ENCODE results near the gene ARHGAP18.

ARHGAP18 gene

GRCh38 chr6:129534926-129535325 is 175.1 kb downstream of the ARHGAP18 start:
- Histone ChIP-seq H3K36me3 (ENCODE audit: control insufficient read depth, insufficient read depth, low read length) (no peaks in the 10 kb centered on the region), H3K27ac (ENCODE audit: low read length) (no peak overlapping the region), H3K4me1 (ENCODE audit: control insufficient read depth, insufficient read depth, low read length) (no peaks in the 10 kb centered on the region), H3K27me3 (ENCODE audit: control insufficient read depth, insufficient read depth, low read length) (no peaks in the 10 kb centered on the region), H3K4me3 (ENCODE audit: low read length) (no peak overlapping the region), H3K9me3 (ENCODE audit: control insufficient read depth, insufficient read depth, low read length) (no peaks in the 10 kb centered on the region)
- no peak for DNase-seq (ENCODE audit: low read depth, low spot score)
